Thyroid gland (tissue), 4 donors: ENCODE results near the gene MAP2K4.

Experiments
- POLR2A ChIP-seq, 2 donors: fragments of 450-650 bp; IDR thresholded peaks; one replicate each; pipeline ENCODE4 v1.6.1; 2017; ENCODE audit warnings: antibody characterized with exemption in 2 of 2, mild to moderate bottlenecking in 2 of 2, moderate library complexity in 1 of 2
- TF ChIP-seq, protein P1 (sequence below), 6 experiments: fragments of 200-600 bp in 3 of 6; fragments of 450-650 bp in 3 of 6; sonication (generic) in 3 of 6; IDR thresholded peaks; one replicate each; pipeline ENCODE4 v1.5.1; 2016 to 2019; ENCODE audit warnings: antibody characterized with exemption in 6 of 6, mild to moderate bottlenecking in 2 of 6, inconsistent platforms in 1 of 6, moderate library complexity in 1 of 6

DNA sequence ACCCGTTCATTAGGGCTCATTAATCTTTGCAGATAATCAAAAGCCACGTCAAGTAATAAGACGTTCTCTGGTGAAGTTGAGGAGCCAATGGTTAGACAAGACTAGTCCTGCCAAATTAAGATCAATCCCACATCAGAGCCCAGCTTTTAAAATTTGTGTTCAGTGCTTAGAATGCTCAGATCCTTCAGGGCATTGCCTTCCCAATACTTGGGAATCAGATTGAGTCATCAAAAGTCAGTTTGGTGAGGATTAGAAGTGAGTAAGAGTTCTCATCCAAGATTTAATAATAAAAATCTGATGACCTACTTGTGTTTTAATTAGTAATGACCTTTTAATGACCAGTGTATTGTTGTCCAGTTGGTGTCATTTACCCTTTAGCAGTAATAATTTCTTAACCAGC is 19.8 kb downstream of the MAP2K4 start:
- TF ChIP-seq, protein P1, sequence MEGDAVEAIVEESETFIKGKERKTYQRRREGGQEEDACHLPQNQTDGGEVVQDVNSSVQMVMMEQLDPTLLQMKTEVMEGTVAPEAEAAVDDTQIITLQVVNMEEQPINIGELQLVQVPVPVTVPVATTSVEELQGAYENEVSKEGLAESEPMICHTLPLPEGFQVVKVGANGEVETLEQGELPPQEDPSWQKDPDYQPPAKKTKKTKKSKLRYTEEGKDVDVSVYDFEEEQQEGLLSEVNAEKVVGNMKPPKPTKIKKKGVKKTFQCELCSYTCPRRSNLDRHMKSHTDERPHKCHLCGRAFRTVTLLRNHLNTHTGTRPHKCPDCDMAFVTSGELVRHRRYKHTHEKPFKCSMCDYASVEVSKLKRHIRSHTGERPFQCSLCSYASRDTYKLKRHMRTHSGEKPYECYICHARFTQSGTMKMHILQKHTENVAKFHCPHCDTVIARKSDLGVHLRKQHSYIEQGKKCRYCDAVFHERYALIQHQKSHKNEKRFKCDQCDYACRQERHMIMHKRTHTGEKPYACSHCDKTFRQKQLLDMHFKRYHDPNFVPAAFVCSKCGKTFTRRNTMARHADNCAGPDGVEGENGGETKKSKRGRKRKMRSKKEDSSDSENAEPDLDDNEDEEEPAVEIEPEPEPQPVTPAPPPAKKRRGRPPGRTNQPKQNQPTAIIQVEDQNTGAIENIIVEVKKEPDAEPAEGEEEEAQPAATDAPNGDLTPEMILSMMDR (IDR thresholded peaks at IDR 0.05): no peak
- no peak for TF ChIP-seq POLR2A (IDR thresholded peaks at IDR 0.05)
